T-helper 22 cell (primary cell): ENCODE results near the gene ZBTB22.
"Not testable (repeated sequence)": the region's sequence is repeated elsewhere in the genome, so short reads cannot be mapped to it uniquely, and the experiment has no call there.

Source experiments
- DNase-seq: peaks from one replicate; pipeline ENCODE4 v3.0.0-alpha.2; 2020; ENCODE audit warnings: low read depth

The ZBTB22 gene

GRCh38 chr6:33317669-33318425 is at the start of gene ZBTB22:
TSS of gene ZBTB22 (minus strand) at chr6:33317744. CDS start at chr6:33316916, 828 bp downstream.
- peak; percentile 93 for DNase-seq

- no peak for DNase-seq
Measured at GRCh38 chr6:33367009-33367714, 49.6 kb upstream of the ZBTB22 start.

- not testable (repeated sequence) for DNase-seq
Measured at GRCh38 chr6:33365206-33365971, 47.8 kb upstream of the ZBTB22 start.

- DNase-seq, result not testable (repeated sequence)
Measured at GRCh38 chr6:33364475-33365205, 47.1 kb upstream of the ZBTB22 start.

GRCh38 chr6:33363486-33363885 is 45.9 kb upstream of the ZBTB22 start:
- DNase-seq, result not testable (repeated sequence)

- no peak for DNase-seq
Measured at GRCh38 chr6:33359331-33359730, 41.8 kb upstream of the ZBTB22 start.

GRCh38 chr6:33357160-33357871 is 39.8 kb upstream of the ZBTB22 start:
- not testable (repeated sequence) for DNase-seq

- DNase-seq, result no peak
Measured at GRCh38 chr6:33356295-33356694, 38.8 kb upstream of the ZBTB22 start.

GRCh38 chr6:33355860-33356259 is 38.3 kb upstream of the ZBTB22 start:
- not testable (repeated sequence) for DNase-seq

GRCh38 chr6:33347816-33348215 is 30.3 kb upstream of the ZBTB22 start:
- no peak for DNase-seq

GRCh38 chr6:33346972-33347371 is 29.4 kb upstream of the ZBTB22 start:
- not testable (repeated sequence) for DNase-seq

- DNase-seq, result peak; percentile 61
Measured at GRCh38 chr6:33344701-33345697, 27.5 kb upstream of the ZBTB22 start.

GRCh38 chr6:33343953-33344611 is 26.5 kb upstream of the ZBTB22 start:
- DNase-seq, result peak; percentile 65

GRCh38 chr6:33343606-33343952 is 26.0 kb upstream of the ZBTB22 start:
- not testable (repeated sequence) for DNase-seq

GRCh38 chr6:33339193-33339592 is 21.6 kb upstream of the ZBTB22 start:
- DNase-seq, result no peak

- DNase-seq, result no peak
Measured at GRCh38 chr6:33336495-33336894, 19.0 kb upstream of the ZBTB22 start.

GRCh38 chr6:33335916-33336315 is 18.4 kb upstream of the ZBTB22 start:
- no peak for DNase-seq

GRCh38 chr6:33333666-33334065 is 16.1 kb upstream of the ZBTB22 start:
- no peak for DNase-seq

- DNase-seq, result no peak
Measured at GRCh38 chr6:33330736-33331135, 13.2 kb upstream of the ZBTB22 start.

- no peak for DNase-seq
Measured at GRCh38 chr6:33329058-33329457, 11.5 kb upstream of the ZBTB22 start.
